H1 (cell line): Measurements from ENCODE around the gene VWA5B2.

Experiments
- CTCF ChIP-seq, 3 experiments: IDR thresholded peaks; 1 replicate in 2 of 3; 2 replicates in 1 of 3; pipeline versions ENCODE4 v1.5.1 to v1.6.1; 2011; ENCODE audit warnings: low read length in 3 of 3, mild to moderate bottlenecking in 3 of 3, inconsistent platforms in 2 of 3, low read depth in 1 of 3, moderate library complexity in 1 of 3; ENCODE audit not compliant: insufficient read depth in 1 of 3; ENCODE audit errors: control extremely low read depth in 1 of 3
- EZH2 ChIP-seq: fragments of 200-600 bp; sonication (generic); IDR thresholded peaks from 2 replicates; pipeline ENCODE4 v1.7.1; 2012; ENCODE audit warnings: low read depth, mild to moderate bottlenecking, moderate library complexity, low read length, inconsistent platforms; ENCODE audit not compliant: severe bottlenecking
- MAFK ChIP-seq: IDR thresholded peaks from 2 replicates; pipeline ENCODE4 v1.6.1; 2012; ENCODE audit warnings: low read depth, mild to moderate bottlenecking, improper control_type of control experiment, low read length
- POLR2A ChIP-seq, 2 experiments: IDR thresholded peaks; 1 replicate in 1 of 2; 2 replicates in 1 of 2; pipeline ENCODE4 v1.6.1; 2011; ENCODE audit warnings: low read depth in 2 of 2, low read length in 2 of 2, mild to moderate bottlenecking in 2 of 2; ENCODE audit errors: control extremely low read depth in 1 of 2
- TAF1 ChIP-seq: IDR thresholded peaks from 2 replicates; pipeline ENCODE4 v1.6.1; 2011; ENCODE audit warnings: mild to moderate bottlenecking, low read depth, low read length
- TF ChIP-seq, protein P1 (sequence below): IDR thresholded peaks from 2 replicates; pipeline ENCODE4 v1.6.1; 2012; ENCODE audit warnings: inconsistent platforms

DNA sequence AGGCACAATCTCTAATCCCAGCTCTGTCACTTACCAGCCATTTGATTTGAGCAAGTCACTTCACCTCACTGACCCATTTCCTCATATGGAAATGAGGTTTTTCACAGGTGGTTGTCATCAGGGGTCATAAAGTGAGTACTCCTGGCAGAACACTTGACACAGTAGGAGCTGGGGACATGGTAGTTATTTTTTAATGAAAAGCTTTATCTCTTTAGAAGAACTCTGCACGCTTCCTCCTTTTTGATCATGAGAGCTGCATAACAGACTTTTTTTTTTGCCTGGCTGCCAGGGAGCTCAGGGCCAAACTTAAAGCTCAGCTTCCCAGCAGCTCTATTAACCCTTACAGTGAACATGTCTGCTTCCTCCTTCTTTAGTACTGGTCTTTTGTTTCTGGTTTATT lies 8.4 kb downstream of the VWA5B2 start:
- TF ChIP-seq MAFK, result no peak
- no peak for TF ChIP-seq CTCF (IDR thresholded peaks at IDR 0.05; ENCODE audit: control extremely low read depth in 1 of 3, insufficient read depth in 1 of 3, low read depth in 1 of 3, low read length in 3 of 3)
- TF ChIP-seq EZH2, result no peak
- no peak for TF ChIP-seq TAF1
- no peak for TF ChIP-seq POLR2A (IDR thresholded peaks at IDR 0.05; ENCODE audit: control extremely low read depth in 1 of 2, low read depth in 2 of 2, low read length in 2 of 2)
- TF ChIP-seq, protein P1, sequence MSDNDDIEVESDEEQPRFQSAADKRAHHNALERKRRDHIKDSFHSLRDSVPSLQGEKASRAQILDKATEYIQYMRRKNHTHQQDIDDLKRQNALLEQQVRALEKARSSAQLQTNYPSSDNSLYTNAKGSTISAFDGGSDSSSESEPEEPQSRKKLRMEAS, result no peak
